ENCODE data around the gene COL1A1.

DNA sequence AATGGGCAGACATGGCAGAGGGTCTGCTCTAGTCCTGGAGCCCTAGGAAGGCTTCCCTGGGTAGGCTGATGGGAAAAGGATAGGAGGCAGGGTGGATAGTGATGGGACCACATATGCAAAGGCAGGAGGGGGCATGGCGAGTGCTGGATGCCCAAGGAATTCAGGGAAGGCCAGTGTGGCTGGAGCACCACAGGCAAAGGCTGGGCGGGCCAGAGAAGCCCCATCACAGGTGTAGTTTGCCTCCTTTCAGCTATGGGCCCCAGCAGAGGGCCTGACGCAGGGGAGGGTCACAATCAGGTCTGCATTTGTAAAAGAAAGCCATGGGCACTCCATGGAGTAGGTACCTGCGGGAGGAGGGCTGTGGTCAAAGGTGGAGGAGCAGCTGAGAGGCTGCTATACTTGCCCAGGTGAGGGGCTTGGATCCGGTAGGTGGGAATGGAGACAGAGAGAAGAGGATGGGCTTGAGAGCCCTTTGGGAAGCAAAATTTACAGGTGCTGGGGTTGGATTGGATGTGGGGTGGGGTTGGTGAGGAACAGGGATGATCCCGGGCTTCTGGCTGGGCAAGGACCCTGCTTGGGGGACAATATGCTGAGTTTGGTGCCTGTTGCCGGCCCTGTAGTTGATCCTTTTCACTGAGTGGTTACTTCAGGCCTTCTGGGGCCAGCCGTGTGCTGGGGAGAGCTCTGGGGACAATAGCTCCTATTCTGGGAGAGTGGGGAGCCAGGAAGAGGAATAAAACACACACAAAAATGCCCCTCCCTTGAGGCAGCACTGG is 6.5 kb upstream of the COL1A1 start:
- TF ChIP-seq CTCF (IDR thresholded peaks at IDR 0.05) = no peak
- no peak for TF ChIP-seq POLR2AphosphoS5 (IDR thresholded peaks at IDR 0.05)
- TF ChIP-seq EP300 (IDR thresholded peaks at IDR 0.05) = no peak
